Thymus (tissue), 11 donors: ENCODE results near the gene ANGEL2. TPM values are rescaled to one million over a fixed set of nuclear protein-coding genes. Genes with fewer than 3 reads are reported as not detected.
A peak's percentile ranks its signal among the peaks of the same experiment; 100 is the strongest.
"Not testable (repeated sequence)": the region's sequence is repeated elsewhere in the genome, so short reads cannot be mapped to it uniquely, and the experiment has no call there.

Experiments used
- DNase-seq, 9 donors: peaks; one replicate each; pipeline ENCODE4 v3.0.0-alpha.2; 2013; ENCODE audit warnings: low spot score in 9 of 9, low read depth in 6 of 9, missing footprints in 1 of 9
- H3K27ac ChIP-seq, 2 donors: one replicate each; pipeline ENCODE4 v1.5.1; 2013; ENCODE audit warnings: control low read depth in 1 of 2, low read depth in 1 of 2, low read length in 1 of 2, mild to moderate bottlenecking in 1 of 2, moderate library complexity in 1 of 2
- H3K27me3 ChIP-seq, 2 donors: one replicate each; pipeline ENCODE4 v1.5.1; 2013; ENCODE audit warnings: low read length in 1 of 2; ENCODE audit not compliant: control insufficient read depth in 2 of 2, insufficient read depth in 1 of 2
- H3K36me3 ChIP-seq, 2 donors: one replicate each; pipeline ENCODE4 v1.5.1; 2013; ENCODE audit warnings: low read length in 1 of 2, mild to moderate bottlenecking in 1 of 2, moderate library complexity in 1 of 2; ENCODE audit not compliant: control insufficient read depth in 2 of 2, insufficient read depth in 2 of 2
- H3K4me1 ChIP-seq, 2 donors: one replicate each; pipeline ENCODE4 v1.5.1; 2013; ENCODE audit warnings: low read length in 2 of 2; ENCODE audit not compliant: control insufficient read depth in 2 of 2, insufficient read depth in 2 of 2
- H3K4me3 ChIP-seq, 2 donors: one replicate each; pipeline ENCODE4 v1.5.1; 2013; ENCODE audit warnings: low read length in 2 of 2, control low read depth in 1 of 2, mild to moderate bottlenecking in 1 of 2
- H3K9me3 ChIP-seq, 2 donors: one replicate each; pipeline ENCODE4 v1.5.1; 2013; ENCODE audit warnings: low read length in 1 of 2, mild to moderate bottlenecking in 1 of 2; ENCODE audit not compliant: control insufficient read depth in 2 of 2, insufficient read depth in 1 of 2
- WGBS: extraction: QIAGEN DNeasy Blood & Tissue Kit; methylation state at CpG from one replicate; pipeline ENCODE4 v1.1.7; 2013; 5-methylcytosine and 5-hydroxymethylcytosine counted together
- polyA plus RNA-seq: library from polyadenylated mRNA; stranded (reverse); fragments of 200-250 nt; gene quantifications from one replicate; pipeline ENCODE4 v1.2.3, GENCODE V29; 2013
- total RNA-seq: library from RNA; stranded (reverse); fragments of 120-200 nt; gene quantifications from one replicate; pipeline ENCODE4 v1.2.4, GENCODE V29; 2013
- donor health status: healthy.

Gene ANGEL2
- total and polyA plus RNA-seq, 2 donors, result 27.5 to 35.6 TPM

- peaks cover 10 to 35% of the 10 kb centered on the region in 2 donors for H3K36me3 ChIP-seq
- not testable (repeated sequence) for H3K9me3 ChIP-seq, H3K4me3 ChIP-seq, H3K27me3 ChIP-seq, DNase-seq, H3K27ac ChIP-seq, H3K4me1 ChIP-seq
- 97% methylated on average over 8 of the region's 8 CpGs for WGBS
Observed at GRCh38 chr1:212993960-212994359, 21.7 kb downstream of the ANGEL2 start.

- Histone ChIP-seq H3K4me3 (no peak overlapping the region), H3K27me3 (no peaks in the 10 kb centered on the region), H3K36me3 (peaks cover 3 to 24% of the 10 kb centered on the region in 2 donors), H3K4me1 (no peaks in the 10 kb centered on the region), H3K27ac (no peak overlapping the region), H3K9me3 (no peaks in the 10 kb centered on the region)
- WGBS, result 96% methylated on average over 1 of the region's 1 CpG
- DNase-seq, result no peak
Observed at GRCh38 chr1:212990276-212990675, 25.4 kb downstream of the ANGEL2 start.

GRCh38 chr1:212987702-212988322, 27.9 kb downstream of the ANGEL2 start:
- no peaks in the 10 kb centered on the region for H3K27me3 ChIP-seq
- no peak overlapping the region for H3K27ac ChIP-seq
- no peak overlapping the region for H3K4me3 ChIP-seq
- WGBS, result 94% methylated on average over 6 of the region's 6 CpGs
- DNase-seq, result no peak
- no peaks in the 10 kb centered on the region for H3K4me1 ChIP-seq
- H3K36me3 ChIP-seq, result peaks cover 0 to 13% of the 10 kb centered on the region in 2 donors
- no peaks in the 10 kb centered on the region for H3K9me3 ChIP-seq

GRCh38 chr1:212986551-212986950, 29.1 kb downstream of the ANGEL2 start:
- Histone ChIP-seq H3K9me3 (no peaks in the 10 kb centered on the region), H3K27me3 (no peaks in the 10 kb centered on the region), H3K4me3 (no peak overlapping the region), H3K27ac (no peak overlapping the region), H3K36me3 (peaks cover 0 to 8% of the 10 kb centered on the region in 2 donors), H3K4me1 (peaks cover 2 to 9% of the 10 kb centered on the region in 2 donors)
- no peak for DNase-seq
- WGBS, result 99% methylated on average over 2 of the region's 2 CpGs

GRCh38 chr1:212984522-212985291, 31.0 kb downstream of the ANGEL2 start:
- Histone ChIP-seq H3K27me3 (no peaks in the 10 kb centered on the region), H3K4me1 (peaks cover 6 to 19% of the 10 kb centered on the region in 2 donors), H3K36me3 (peaks cover 0 to 6% of the 10 kb centered on the region in 2 donors), H3K9me3 (no peaks in the 10 kb centered on the region), H3K4me3 (no peak overlapping the region), H3K27ac (no peak overlapping the region)
- 98% methylated on average over 6 of the region's 6 CpGs for WGBS
- no peak for DNase-seq

- Histone ChIP-seq H3K27me3 (no peaks in the 10 kb centered on the region), H3K4me1 (peaks cover 6 to 19% of the 10 kb centered on the region in 2 donors), H3K9me3 (no peaks in the 10 kb centered on the region), H3K36me3 (peaks cover 0 to 6% of the 10 kb centered on the region in 2 donors), H3K4me3 (no peak overlapping the region), H3K27ac (no peak overlapping the region)
- 97% methylated on average over 3 of the region's 3 CpGs for WGBS
- no peak for DNase-seq
Observed at GRCh38 chr1:212983482-212983881, 32.2 kb downstream of the ANGEL2 start.

- no peaks in the 10 kb centered on the region for H3K36me3 ChIP-seq
- 92% methylated on average over 6 of the region's 6 CpGs for WGBS
- no peaks in the 10 kb centered on the region for H3K9me3 ChIP-seq
- H3K4me1 ChIP-seq, result peaks cover 6 to 19% of the 10 kb centered on the region in 2 donors
- no peaks in the 10 kb centered on the region for H3K27me3 ChIP-seq
- no peak for DNase-seq
- H3K27ac ChIP-seq, result no peak overlapping the region
- no peak overlapping the region for H3K4me3 ChIP-seq
Observed at GRCh38 chr1:212982430-212983152, 33.1 kb downstream of the ANGEL2 start.

GRCh38 chr1:212981571-212982328, 33.9 kb downstream of the ANGEL2 start:
- Histone ChIP-seq H3K4me1 (peaks cover 6 to 19% of the 10 kb centered on the region in 2 donors), H3K36me3 (peaks cover 0 to 2% of the 10 kb centered on the region in 2 donors), H3K9me3 (no peaks in the 10 kb centered on the region), H3K27ac (peak overlapping the region; percentile 19 to 40), H3K4me3 (no peak overlapping the region), H3K27me3 (no peaks in the 10 kb centered on the region)
- DNase-seq, result peak in 1 of 9 donors; percentile 35
- WGBS, result 33% methylated on average over 13 of the region's 13 CpGs
